Common myeloid progenitor, CD34-positive (primary cell): ENCODE measurements around the gene CORO1A.
"Not testable (repeated sequence)": the region's sequence is repeated elsewhere in the genome, so short reads cannot be mapped to it uniquely, and the experiment has no call there.

ENCODE experiments used
- CTCF ChIA-PET: fragments of 350-600 bp; sonication (Branson Sonifier 250); formaldehyde crosslinking; loops from one replicate; lab custom pipeline; 2021; ENCODE audit warnings: antibody characterized with exemption; lab: Charles Lee
- POLR2A ChIA-PET: fragments of 350-600 bp; sonication (Branson Sonifier 250); formaldehyde crosslinking; loops from one replicate; lab custom pipeline; 2021; ENCODE audit warnings: antibody characterized with exemption; lab: Charles Lee
- DNase-seq, 3 donors: peaks; one replicate each; pipeline versions ENCODE4 v3.0.0 to v3.0.0-alpha.2; 2013
- H3K27ac ChIP-seq, 2 experiments: 1 replicate in 1 of 2; 2 replicates in 1 of 2; pipeline ENCODE4 v1.7.0; 2013; ENCODE audit warnings: inconsistent platforms in 2 of 2, low read length in 2 of 2, mild to moderate bottlenecking in 2 of 2, low read depth in 1 of 2, moderate library complexity in 1 of 2; ENCODE audit not compliant: severe bottlenecking in 2 of 2, insufficient read depth in 1 of 2, poor library complexity in 1 of 2
- H3K27me3 ChIP-seq, 5 experiments: replicated peaks in 2 of 5; 1 replicate in 3 of 5; 2 replicates in 2 of 5; pipeline versions ENCODE4 v1.6.1 to v1.7.0; 2013; ENCODE audit warnings: low read length in 4 of 5, mild to moderate bottlenecking in 2 of 5, moderate library complexity in 2 of 5, inconsistent platforms in 1 of 5; ENCODE audit not compliant: insufficient read depth in 5 of 5, control insufficient read depth in 4 of 5
- H3K36me3 ChIP-seq, 4 experiments: 1 replicate in 2 of 4; 2 replicates in 2 of 4; pipeline versions ENCODE4 v1.6.1 to v1.7.0; 2013; ENCODE audit warnings: low read length in 3 of 4, control low read depth in 1 of 4, mild to moderate bottlenecking in 1 of 4; ENCODE audit not compliant: control insufficient read depth in 4 of 4, insufficient read depth in 4 of 4
- H3K4me1 ChIP-seq, 4 experiments: 1 replicate in 3 of 4; 2 replicates in 1 of 4; pipeline versions ENCODE4 v1.6.1 to v1.7.1; 2013; ENCODE audit warnings: low read length in 3 of 4, mild to moderate bottlenecking in 3 of 4, control low read depth in 1 of 4, inconsistent platforms in 1 of 4, moderate library complexity in 1 of 4; ENCODE audit not compliant: control insufficient read depth in 4 of 4, insufficient read depth in 4 of 4; ENCODE audit errors: control extremely low read depth in 1 of 4
- H3K4me3 ChIP-seq, 7 experiments: 1 replicate in 4 of 7; 2 replicates in 3 of 7; pipeline versions ENCODE4 v1.5.1 to v1.7.0; 2013; ENCODE audit warnings: mild to moderate bottlenecking in 7 of 7, low read length in 6 of 7, moderate library complexity in 6 of 7, inconsistent platforms in 2 of 7, low read depth in 2 of 7, control low read depth in 1 of 7; ENCODE audit not compliant: insufficient read depth in 4 of 7, control insufficient read depth in 1 of 7; ENCODE audit errors: extremely low read depth in 1 of 7
- H3K9me3 ChIP-seq, 5 experiments: 1 replicate in 4 of 5; 2 replicates in 1 of 5; pipeline versions ENCODE4 v1.6.1 to v1.7.1; 2013; ENCODE audit warnings: low read length in 4 of 5, mild to moderate bottlenecking in 2 of 5, inconsistent platforms in 1 of 5, low read depth in 1 of 5, moderate library complexity in 1 of 5; ENCODE audit not compliant: control insufficient read depth in 4 of 5, insufficient read depth in 2 of 5; ENCODE audit errors: control extremely low read depth in 1 of 5
- WGBS: methylation state at CpG from one replicate; pipeline ENCODE4 v1.1.5; 2013; ENCODE audit not compliant: insufficient coverage; 5-methylcytosine and 5-hydroxymethylcytosine counted together

The CORO1A gene

GRCh38 chr16:30207063-30207704 lies 23.8 kb downstream of the CORO1A start:
- DNase-seq, H3K36me3 ChIP-seq, H3K27me3 ChIP-seq, H3K4me1 ChIP-seq, H3K4me3 ChIP-seq, POLR2A ChIA-PET, H3K27ac ChIP-seq, H3K9me3 ChIP-seq, CTCF ChIA-PET: not testable (repeated sequence)
- WGBS: no CpG with 5 or more reads among the region's 9 CpGs

- H3K9me3 ChIP-seq, POLR2A ChIA-PET, DNase-seq, CTCF ChIA-PET, H3K27me3 ChIP-seq, H3K27ac ChIP-seq, H3K4me3 ChIP-seq, H3K4me1 ChIP-seq, H3K36me3 ChIP-seq: not testable (repeated sequence)
- no CpG with 5 or more reads among the region's 6 CpGs for WGBS
Measured at GRCh38 chr16:30209032-30209431, 25.6 kb downstream of the CORO1A start.

- H3K27me3 ChIP-seq, H3K4me3 ChIP-seq, H3K4me1 ChIP-seq, H3K9me3 ChIP-seq, POLR2A ChIA-PET, H3K27ac ChIP-seq, CTCF ChIA-PET, DNase-seq, H3K36me3 ChIP-seq: not testable (repeated sequence)
- WGBS: no CpG with 5 or more reads among the region's 4 CpGs
Measured at GRCh38 chr16:30211414-30211813, 28.0 kb downstream of the CORO1A start.

GRCh38 chr16:30217082-30217481 lies 33.7 kb downstream of the CORO1A start:
- H3K9me3 ChIP-seq, POLR2A ChIA-PET, H3K4me1 ChIP-seq, DNase-seq, H3K27me3 ChIP-seq, H3K4me3 ChIP-seq, H3K27ac ChIP-seq, H3K36me3 ChIP-seq, CTCF ChIA-PET: not testable (repeated sequence)
- WGBS: no CpG with 5 or more reads among the region's 5 CpGs
